ENCODE results near the gene DHRSX.

DNA sequence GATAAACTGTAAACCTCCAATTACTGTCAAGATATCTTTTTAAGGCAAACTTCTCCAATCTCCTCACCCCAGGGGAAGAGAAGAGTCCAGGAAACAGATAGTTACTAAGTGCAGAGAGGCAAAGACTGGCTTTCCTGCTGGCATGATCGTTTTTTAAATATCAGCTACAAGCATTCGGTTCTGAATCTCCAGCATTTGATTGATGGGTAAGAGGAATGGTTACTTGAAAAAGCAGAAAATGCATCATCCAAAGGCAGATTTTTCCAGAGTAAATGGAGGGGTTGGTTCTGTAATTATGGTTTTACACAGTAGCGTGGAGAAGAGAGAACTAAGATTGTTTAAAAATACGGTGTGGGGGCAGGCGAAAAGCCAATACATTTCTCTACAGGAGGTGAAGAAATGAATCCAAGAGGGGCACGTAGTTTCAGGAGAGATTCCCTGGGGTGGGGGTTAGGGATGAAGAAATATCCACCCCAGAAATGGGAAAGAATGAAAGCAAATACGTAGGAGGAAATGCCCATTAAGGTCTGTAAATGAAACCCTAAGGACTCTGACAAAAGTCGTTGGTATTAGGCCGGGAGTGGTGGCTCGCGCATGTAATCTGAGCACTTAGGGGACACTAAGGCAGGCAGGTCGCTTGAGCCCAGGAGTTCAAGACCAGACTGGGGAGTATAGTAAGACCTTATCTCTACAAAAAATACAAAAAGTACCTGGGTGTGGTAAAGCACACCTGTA, 248.3 kb downstream of the DHRSX start:
- TF ChIP-seq POLR2A (IDR thresholded peaks at IDR 0.05; ENCODE audit: control extremely low read depth in 1 of 2, low read depth in 2 of 2, low read length in 2 of 2) (no peak), RBBP5 (IDR thresholded peaks at IDR 0.05; ENCODE audit: borderline replicate concordance, low read depth, low read length) (no peak), POLR2AphosphoS5 (IDR thresholded peaks at IDR 0.05; ENCODE audit: low read depth, low read length) (no peak), JUN (IDR thresholded peaks at IDR 0.05; ENCODE audit: low read depth, low read length) (no peak), TAF1 (IDR thresholded peaks at IDR 0.05; ENCODE audit: low read depth, low read length) (no peak)
- TF ChIP-seq, protein P1, sequence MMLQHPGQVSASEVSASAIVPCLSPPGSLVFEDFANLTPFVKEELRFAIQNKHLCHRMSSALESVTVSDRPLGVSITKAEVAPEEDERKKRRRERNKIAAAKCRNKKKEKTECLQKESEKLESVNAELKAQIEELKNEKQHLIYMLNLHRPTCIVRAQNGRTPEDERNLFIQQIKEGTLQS (IDR thresholded peaks at IDR 0.05; ENCODE audit: insufficient read depth, low read depth, low read length), result no peak
- TF ChIP-seq, protein P2, sequence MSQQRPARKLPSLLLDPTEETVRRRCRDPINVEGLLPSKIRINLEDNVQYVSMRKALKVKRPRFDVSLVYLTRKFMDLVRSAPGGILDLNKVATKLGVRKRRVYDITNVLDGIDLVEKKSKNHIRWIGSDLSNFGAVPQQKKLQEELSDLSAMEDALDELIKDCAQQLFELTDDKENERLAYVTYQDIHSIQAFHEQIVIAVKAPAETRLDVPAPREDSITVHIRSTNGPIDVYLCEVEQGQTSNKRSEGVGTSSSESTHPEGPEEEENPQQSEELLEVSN (IDR thresholded peaks at IDR 0.05), result no peak
